HG03103 (cell line): Measurements from ENCODE around the gene PCBP3.
"Not testable (repeated sequence)": the region's sequence is repeated elsewhere in the genome, so short reads cannot be mapped to it uniquely, and the experiment has no call there.

Experiments used
- ATAC-seq: cut with Tn5 transposase; IDR thresholded peaks from one replicate; pipeline ENCODE4 v1.9.1; 2021; ENCODE audit warnings: low read depth; ENCODE audit not compliant: unreplicated experiment

Gene PCBP3

GRCh38 chr21:45969921-45970673 lies 326.6 kb downstream of the PCBP3 start:
- ATAC-seq = no peak

GRCh38 chr21:45970674-45971615 lies 327.4 kb downstream of the PCBP3 start:
- no peak for ATAC-seq

GRCh38 chr21:45971616-45972352 lies 328.3 kb downstream of the PCBP3 start:
- ATAC-seq = no peak

- ATAC-seq = no peak
Observed at GRCh38 chr21:45972353-45972715, 328.8 kb downstream of the PCBP3 start.

GRCh38 chr21:45972716-45973474 lies 329.4 kb downstream of the PCBP3 start:
- ATAC-seq = no peak

- ATAC-seq = no peak
Observed at GRCh38 chr21:45973475-45974072, 330.0 kb downstream of the PCBP3 start.

GRCh38 chr21:45974073-45975019 lies 330.8 kb downstream of the PCBP3 start:
- ATAC-seq = no peak

GRCh38 chr21:45975020-45975666 lies 331.6 kb downstream of the PCBP3 start:
- no peak for ATAC-seq

GRCh38 chr21:45975667-45976409 lies 332.3 kb downstream of the PCBP3 start:
- ATAC-seq = not testable (repeated sequence)

GRCh38 chr21:45976701-45977311 lies 333.3 kb downstream of the PCBP3 start:
- no peak for ATAC-seq

- no peak for ATAC-seq
Observed at GRCh38 chr21:45977396-45977795, 333.9 kb downstream of the PCBP3 start.

- no peak for ATAC-seq
Observed at GRCh38 chr21:45979141-45979631, 335.7 kb downstream of the PCBP3 start.

- ATAC-seq = no peak
Observed at GRCh38 chr21:45979651-45980050, 336.1 kb downstream of the PCBP3 start.

- no peak for ATAC-seq
Observed at GRCh38 chr21:45980271-45980670, 336.7 kb downstream of the PCBP3 start.

GRCh38 chr21:45980697-45981096 lies 337.2 kb downstream of the PCBP3 start:
- ATAC-seq = no peak

GRCh38 chr21:45981151-45982091 lies 337.9 kb downstream of the PCBP3 start, which contains the start of gene COL6A1:
Gene COL6A1, plus strand, starts transcription at chr21:45981770. Its CDS starts 81 bp downstream, at chr21:45981851.
- no peak for ATAC-seq
